ENCODE measurements around the gene MYL6B. TPM values are rescaled to one million over a fixed set of nuclear protein-coding genes. Genes with fewer than 3 reads are reported as not detected.

Gene MYL6B
- total and polyA plus RNA-seq, 2 donors (not counting 3 experiments of a cell fraction or from before 2014, with no cell fraction given), result 135 to 185 TPM

DNA sequence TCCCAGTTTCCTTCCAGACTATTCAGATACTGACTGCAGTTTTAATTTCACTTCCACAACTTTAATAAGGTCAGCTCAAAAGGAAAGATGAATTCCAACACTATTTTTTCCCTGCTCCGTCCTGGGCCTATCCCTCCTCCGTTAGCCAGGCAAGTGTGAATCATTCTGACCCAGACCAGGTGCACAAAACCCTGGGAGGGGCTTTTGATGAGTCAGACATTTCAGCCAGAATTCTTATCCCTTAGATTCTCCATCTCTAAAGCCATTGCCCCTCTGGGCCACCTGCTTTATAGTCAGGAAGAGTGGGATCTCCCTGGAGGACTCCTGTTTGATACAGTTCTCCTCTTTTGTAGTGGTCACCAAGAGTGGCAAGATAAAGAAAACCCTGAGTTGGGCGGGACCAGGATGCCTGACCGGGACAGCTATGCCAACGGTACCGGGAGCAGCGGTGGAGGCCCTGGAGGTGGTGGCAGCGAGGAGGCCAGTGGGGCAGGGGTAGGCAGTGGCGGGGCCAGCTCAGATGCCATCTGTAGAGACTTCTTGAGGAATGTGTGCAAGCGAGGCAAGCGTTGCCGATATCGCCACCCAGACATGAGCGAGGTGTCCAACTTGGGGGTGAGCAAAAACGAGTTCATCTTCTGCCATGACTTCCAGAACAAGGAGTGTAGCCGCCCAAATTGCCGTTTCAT is 32.1 kb upstream of the MYL6B start:
- no peaks in the 10 kb centered on the region for H3K9me1 ChIP-seq (replicated peaks; ENCODE audit: control insufficient read depth, extremely low read depth, insufficient read depth, low read length)
- peaks cover 24% of the 10 kb centered on the region for H3K79me2 ChIP-seq (ENCODE audit: control insufficient read depth, insufficient read depth, low read length)
- POLR2A ChIA-PET, result interaction anchor here (0.6 to 3.0 kb wide), 5 partner anchors 8 to 379 kb away, joined by 3 to 20 read pairs (median 7); partner anchors contain the start of genes ESYT1 and MYL6
- CTCF ChIA-PET, result interaction anchor here (0.5 to 11.9 kb wide), 14 partner anchors 7 to 509 kb away, joined by 3 to 236 read pairs (median 5); partner anchors contain the start of genes ANKRD52, ESYT1, MYL6 and PA2G4
- no TSS peak for BruUV-seq (replicated peaks)
- peaks cover 0 to 13% of the 10 kb centered on the region in 2 experiments for H3K36me3 ChIP-seq (ENCODE audit: control insufficient read depth in 2 of 2, extremely low read depth in 1 of 2, insufficient read depth in 2 of 2, low read length in 2 of 2)
- H3K4me1 ChIP-seq (ENCODE audit: control insufficient read depth, extremely low read depth, insufficient read depth, low read length), result peaks cover 23% of the 10 kb centered on the region
- TF ChIP-seq CTCF (IDR thresholded peaks at IDR 0.05; ENCODE audit: extremely low read depth in 1 of 2, insufficient read depth in 1 of 2, low read depth in 1 of 2, low read length in 2 of 2), result no peak
- no peak for TF ChIP-seq MAX (IDR thresholded peaks at IDR 0.05; ENCODE audit: insufficient read depth, insufficient read length)
- TF ChIP-seq EZH2 (IDR thresholded peaks at IDR 0.05; ENCODE audit: borderline replicate concordance, low read depth, low read length, severe bottlenecking), result no peak
- TF ChIP-seq FOS (IDR thresholded peaks at IDR 0.05; ENCODE audit: borderline replicate concordance, insufficient read depth, low read length), result no peak
- no peak for TF ChIP-seq MYC (IDR thresholded peaks at IDR 0.05; ENCODE audit: low read depth, low read length)
- no peak for TF ChIP-seq GATA2 (IDR thresholded peaks at IDR 0.05; ENCODE audit: insufficient read depth, insufficient read length, low read depth, low read length)
- no peak for TF ChIP-seq POLR2A (IDR thresholded peaks at IDR 0.05; ENCODE audit: low read depth, low read length)
- TF ChIP-seq POLR2AphosphoS5 (IDR thresholded peaks at IDR 0.05; ENCODE audit: insufficient read depth, low read depth, low read length), result no peak
- no peak for TF ChIP-seq JUN (IDR thresholded peaks at IDR 0.05; ENCODE audit: borderline replicate concordance, insufficient read depth, insufficient read length, low read depth)
- H3K9me3 ChIP-seq (replicated peaks; ENCODE audit: control insufficient read depth, insufficient read depth, low read length), result no peaks in the 10 kb centered on the region
- peak overlapping the region; percentile 39 for H3K4me2 ChIP-seq (ENCODE audit: insufficient read depth, low read length)
- dilution Hi-C loops (cut with MboI; ENCODE audit: extremely low pct_ligation_motif_present, low sequenced_read_pairs) (no loop called here), intact Hi-C loops (cut with micrococcal nuclease) (no loop called here)
- H3K4me3 ChIP-seq (replicated peaks in 1 of 3; ENCODE audit: insufficient read depth in 1 of 3, low read depth in 1 of 3, low read length in 3 of 3), result no peak overlapping the region
- no peaks in the 10 kb centered on the region for H3K27me3 ChIP-seq (ENCODE audit: control insufficient read depth in 2 of 2, insufficient read depth in 2 of 2, low read length in 2 of 2)
- H3K9ac ChIP-seq (replicated peaks; ENCODE audit: extremely low read depth, insufficient read depth, low read length), result no peak overlapping the region
- H3K27ac ChIP-seq (ENCODE audit: insufficient read depth, low read depth, low read length), result no peak overlapping the region
- H2AFZ ChIP-seq (ENCODE audit: low read depth, low read length), result no peak overlapping the region
- no peaks in the 10 kb centered on the region for H4K20me1 ChIP-seq (replicated peaks; ENCODE audit: control insufficient read depth, extremely low read depth, insufficient read depth, low read length)
- DNase-seq (ENCODE audit: low read depth, low spot score), result no peak
- no peak for FAIRE-seq
